Esophagus muscularis mucosa (tissue), 4 donors: Measurements from ENCODE around the gene IL17B. TPM values are rescaled to one million over a fixed set of nuclear protein-coding genes. Genes with fewer than 3 reads are reported as not detected.

Source experiments
- DNase-seq: peaks from one replicate; pipeline ENCODE4 v3.0.0-alpha.2; 2017; ENCODE audit errors: extremely low spot score
- H3K27ac ChIP-seq, 4 donors: fragments of 200-600 bp; sonication (generic); replicated peaks in 1 of 4; 1 replicate in 3 of 4; 2 replicates in 1 of 4; pipeline ENCODE4 v1.5.1; 2016 to 2019; ENCODE audit warnings: mild to moderate bottlenecking in 1 of 4
- H3K27me3 ChIP-seq, 4 donors: fragments of 200-600 bp; sonication (generic); one replicate each; pipeline versions ENCODE4 v1.5.1 to v1.6.0; 2016 to 2019
- H3K36me3 ChIP-seq, 4 donors: fragments of 200-600 bp; sonication (generic); one replicate each; pipeline ENCODE4 v1.5.1; 2016 to 2019
- H3K4me1 ChIP-seq, 4 donors: fragments of 200-600 bp; sonication (generic); one replicate each; pipeline ENCODE4 v1.5.1; 2016 to 2019
- H3K4me3 ChIP-seq, 4 donors: fragments of 200-600 bp; sonication (generic); 1 replicate in 2 of 4; 2 replicates in 2 of 4; pipeline ENCODE4 v1.5.1; 2016 to 2019; ENCODE audit warnings: mild to moderate bottlenecking in 4 of 4, moderate library complexity in 1 of 4
- H3K9me3 ChIP-seq, 4 donors: fragments of 200-600 bp; sonication (generic); 1 replicate in 3 of 4; 2 replicates in 1 of 4; pipeline ENCODE4 v1.5.1; 2016 to 2019
- CTCF ChIP-seq, 3 experiments: fragments of 200-600 bp in 2 of 3; fragments of 450-650 bp in 1 of 3; sonication (generic) in 2 of 3; IDR thresholded peaks; one replicate each; pipeline ENCODE4 v1.5.1; 2017 to 2019; ENCODE audit warnings: antibody characterized with exemption in 3 of 3, mild to moderate bottlenecking in 2 of 3, moderate library complexity in 1 of 3
- EP300 ChIP-seq: sonication (generic); formaldehyde crosslinking; IDR thresholded peaks from one replicate; pipeline ENCODE4 v1.6.1; 2017; ENCODE audit warnings: antibody characterized with exemption
- POLR2A ChIP-seq: fragments of 450-650 bp; IDR thresholded peaks from one replicate; pipeline ENCODE4 v1.6.1; 2017; ENCODE audit warnings: antibody characterized with exemption, moderate library complexity, mild to moderate bottlenecking, low read depth
- POLR2AphosphoS5 ChIP-seq, 2 donors: sonication (generic); formaldehyde crosslinking; IDR thresholded peaks; one replicate each; pipeline ENCODE4 v1.6.1; 2017; ENCODE audit warnings: antibody characterized with exemption in 2 of 2
- WGBS: methylation state at CpG from one replicate; pipeline ENCODE4 v1.1.5; 2018; 5-methylcytosine and 5-hydroxymethylcytosine counted together
- intact Hi-C: fragments of 100-400 bp; cut with DNase I; formaldehyde crosslinking; loops from one replicate; pipeline ENCODE4 v1.15.1; 2023
- total RNA-seq, 4 donors: library from RNA; depleted of rRNA; stranded (reverse); fragments of >200 nt; gene quantifications; one replicate each; pipeline versions ENCODE4 v1.1.0 to v1.2.1, GENCODE V29; 2016

The IL17B gene
- total RNA-seq, 4 donors from 2014 or later: 2.5 to 20.3 (median 8.0) TPM

GRCh38 chr5:149333711-149334443 is 45.2 kb downstream of the IL17B start:
- H3K27ac ChIP-seq: no peak overlapping the region
- intact Hi-C loops: no loop called here
- no peak for TF ChIP-seq CTCF (IDR thresholded peaks at IDR 0.05)
- no peak for TF ChIP-seq POLR2AphosphoS5 (IDR thresholded peaks at IDR 0.05)
- TF ChIP-seq EP300: no peak
- no peak for TF ChIP-seq POLR2A
- no peaks in the 10 kb centered on the region for H3K27me3 ChIP-seq
- no peak for DNase-seq
- H3K9me3 ChIP-seq: no peaks in the 10 kb centered on the region
- no peaks in the 10 kb centered on the region for H3K4me1 ChIP-seq
- 93% methylated on average over 2 of the region's 2 CpGs for WGBS
- H3K36me3 ChIP-seq: peaks cover 0 to 94% (median 48%) of the 10 kb centered on the region in 4 donors
- H3K4me3 ChIP-seq: no peak overlapping the region

GRCh38 chr5:149328177-149328576 is 50.9 kb downstream of the IL17B start:
- peaks cover 0 to 6% (median 0%) of the 10 kb centered on the region in 4 donors for H3K4me1 ChIP-seq
- 97% methylated on average over 5 of the region's 5 CpGs for WGBS
- no peak for TF ChIP-seq POLR2A
- no peak for TF ChIP-seq EP300
- TF ChIP-seq POLR2AphosphoS5 (IDR thresholded peaks at IDR 0.05): no peak
- TF ChIP-seq CTCF (IDR thresholded peaks at IDR 0.05): no peak

GRCh38 chr5:149326611-149327010 is 52.5 kb downstream of the IL17B start:
- no peak overlapping the region for H3K4me3 ChIP-seq
- WGBS: 93% methylated on average over 3 of the region's 3 CpGs
- intact Hi-C loops: no loop called here
- DNase-seq: no peak
- H3K4me1 ChIP-seq: peaks cover 0 to 12% (median 3%) of the 10 kb centered on the region in 4 donors
- TF ChIP-seq POLR2A: no peak
- no peak for TF ChIP-seq EP300
- TF ChIP-seq POLR2AphosphoS5 (IDR thresholded peaks at IDR 0.05): no peak
- no peak for TF ChIP-seq CTCF (IDR thresholded peaks at IDR 0.05)
- no peaks in the 10 kb centered on the region for H3K27me3 ChIP-seq
- no peak overlapping the region for H3K27ac ChIP-seq
- no peaks in the 10 kb centered on the region for H3K9me3 ChIP-seq
- H3K36me3 ChIP-seq: peaks cover 0 to 88% (median 16%) of the 10 kb centered on the region in 4 donors

More at GRCh38 chr5:149328177-149328576, 50.9 kb downstream of the IL17B start:
- Histone ChIP-seq H3K27ac (no peak overlapping the region), H3K27me3 (no peaks in the 10 kb centered on the region), H3K4me3 (no peak overlapping the region), H3K9me3 (no peaks in the 10 kb centered on the region), H3K36me3 (peaks cover 0 to 94% (median 24%) of the 10 kb centered on the region in 4 donors)
- no peak for DNase-seq
- intact Hi-C loops: no loop called here

- Histone ChIP-seq H3K27ac (no peak overlapping the region), H3K36me3 (peaks cover 0 to 81% (median 16%) of the 10 kb centered on the region in 4 donors)
- WGBS: 94% methylated on average over 5 of the region's 5 CpGs
Observed at GRCh38 chr5:149325894-149326293, 53.2 kb downstream of the IL17B start.

More at GRCh38 chr5:149325894-149326293, 53.2 kb downstream of the IL17B start:
- Histone ChIP-seq H3K4me1 (peaks cover 6 to 19% (median 9%) of the 10 kb centered on the region in 4 donors), H3K4me3 (no peak overlapping the region), H3K27me3 (no peaks in the 10 kb centered on the region), H3K9me3 (no peaks in the 10 kb centered on the region)
- no peak for DNase-seq
- TF ChIP-seq EP300 (no peak), CTCF (IDR thresholded peaks at IDR 0.05) (no peak), POLR2AphosphoS5 (IDR thresholded peaks at IDR 0.05) (no peak), POLR2A (no peak)
- intact Hi-C loops: no loop called here
